ENCODE data around the gene SULT2B1. TPM values are rescaled to one million over a fixed set of nuclear protein-coding genes. Genes with fewer than 3 reads are reported as not detected.

Gene SULT2B1
- total and polyA plus RNA-seq, 2 experiments from 2014 or later: not detected

GRCh38 chr19:48648134-48648533 is 96.2 kb downstream of the SULT2B1 start:
- no peaks in the 10 kb centered on the region for H3K36me3 ChIP-seq (ENCODE audit: low read depth)
- in situ Hi-C loops (cut with MboI): no loop called here
- no peak for DNase-seq

More at GRCh38 chr19:48648134-48648533, 96.2 kb downstream of the SULT2B1 start:
- peaks cover 7% of the 10 kb centered on the region; the same call in 1 of the 2 replicates for H3F3A ChIP-seq (ENCODE audit: insufficient read depth)
- no peaks in the 10 kb centered on the region for H3K79me2 ChIP-seq (ENCODE audit: insufficient read depth)
- 0 out of 2 replicates have a peak, but pooled peaks cover 17% of the 10 kb centered on the region for H3K4me1 ChIP-seq (ENCODE audit: insufficient read depth)
- no peaks in the 10 kb centered on the region for H3K27me3 ChIP-seq (replicated peaks; ENCODE audit: insufficient read depth)
- no peak overlapping the region for H2AFZ ChIP-seq
- WGBS, 2 experiments (ENCODE audit: low coverage in 1 of 2, low lambda C conversion rate in 2 of 2, missing lambda C conversion rate in 2 of 2): 89 to 98% methylated on average over 2 of the region's 2 CpGs
- no peaks in the 10 kb centered on the region for H3K9me3 ChIP-seq (ENCODE audit: low read depth)
- no peak overlapping the region for H3K4me3 ChIP-seq
- no peak for TF ChIP-seq EZH2phosphoT487 (IDR thresholded peaks at IDR 0.05; ENCODE audit: insufficient read depth, low read depth)
- TF ChIP-seq EZH2 (IDR thresholded peaks at IDR 0.05; ENCODE audit: insufficient read depth, poor library complexity, severe bottlenecking): no peak
- H3K9me2 ChIP-seq (ENCODE audit: insufficient read depth): no peaks in the 10 kb centered on the region
- H3K27ac ChIP-seq: no peak overlapping the region
- no peaks in the 10 kb centered on the region for H4K20me1 ChIP-seq (ENCODE audit: insufficient read depth)
- no peak overlapping the region for H3K4me2 ChIP-seq (ENCODE audit: unreplicated experiment)
- no peak overlapping the region for H3K9ac ChIP-seq

Other genes starting within 250 kb of the SULT2B1 start
- gene EMP3, start 226.6 kb upstream of the SULT2B1 start, total RNA-seq (2014; rRNA removed; shearing (Covaris generic)): 165 and 196 TPM in 2 replicates
- 716 and 742 TPM in 2 replicates for gene EMP3, start 226.6 kb upstream of the SULT2B1 start, polyA plus RNA-seq (2016; fragmentation: Nextera tagmentation; extraction: Ambion mirVana)
- 7.6 and 27.1 TPM in 2 replicates for gene TMEM143, start 188.2 kb upstream of the SULT2B1 start, total RNA-seq (2014; rRNA removed; shearing (Covaris generic))
- gene TMEM143, start 188.2 kb upstream of the SULT2B1 start, polyA plus RNA-seq (2016; fragmentation: Nextera tagmentation; extraction: Ambion mirVana): 8.6 and 9.9 TPM in 2 replicates
- not detected in 2 replicates for gene SYNGR4, start 187.8 kb upstream of the SULT2B1 start, total RNA-seq (2014; rRNA removed; shearing (Covaris generic))
- gene SYNGR4, start 187.8 kb upstream of the SULT2B1 start, polyA plus RNA-seq (2016; fragmentation: Nextera tagmentation; extraction: Ambion mirVana): not detected in 2 replicates
- 126 and 170 TPM in 2 replicates for gene KDELR1, start 160.6 kb upstream of the SULT2B1 start, total RNA-seq (2014; rRNA removed; shearing (Covaris generic))
- 231 and 242 TPM in 2 replicates for gene KDELR1, start 160.6 kb upstream of the SULT2B1 start, polyA plus RNA-seq (2016; fragmentation: Nextera tagmentation; extraction: Ambion mirVana)
- gene GRIN2D, start 158.5 kb upstream of the SULT2B1 start, total RNA-seq (2014; rRNA removed; shearing (Covaris generic)): 0.54 and 0.76 TPM in 2 replicates
- gene GRIN2D, start 158.5 kb upstream of the SULT2B1 start, polyA plus RNA-seq (2016; fragmentation: Nextera tagmentation; extraction: Ambion mirVana): 0.10 and 0.22 TPM in 2 replicates
- gene GRWD1, start 106.2 kb upstream of the SULT2B1 start, total RNA-seq (2014; rRNA removed; shearing (Covaris generic)): 36.6 and 38.7 TPM in 2 replicates
- 34.1 and 41.5 TPM in 2 replicates for gene GRWD1, start 106.2 kb upstream of the SULT2B1 start, polyA plus RNA-seq (2016; fragmentation: Nextera tagmentation; extraction: Ambion mirVana)
- 0.97 and 1.1 TPM in 2 replicates for gene KCNJ14, start 96.6 kb upstream of the SULT2B1 start, total RNA-seq (2014; rRNA removed; shearing (Covaris generic))
- gene KCNJ14, start 96.6 kb upstream of the SULT2B1 start, polyA plus RNA-seq (2016; fragmentation: Nextera tagmentation; extraction: Ambion mirVana): 0.47 and 0.48 TPM in 2 replicates
- 80.7 and 86.0 TPM in 2 replicates for gene CYTH2, start 82.8 kb upstream of the SULT2B1 start, total RNA-seq (2014; rRNA removed; shearing (Covaris generic))
- gene CYTH2, start 82.8 kb upstream of the SULT2B1 start, polyA plus RNA-seq (2016; fragmentation: Nextera tagmentation; extraction: Ambion mirVana): 40.9 and 41.6 TPM in 2 replicates
- gene LMTK3, start 40.3 kb upstream of the SULT2B1 start, total RNA-seq (2014; rRNA removed; shearing (Covaris generic)): 0.22 TPM in 1 of 2 replicates, not detected in the other
- not detected in 2 replicates for gene LMTK3, start 40.3 kb upstream of the SULT2B1 start, polyA plus RNA-seq (2016; fragmentation: Nextera tagmentation; extraction: Ambion mirVana)
- gene SPACA4, start 54.6 kb downstream of the SULT2B1 start, total RNA-seq (2014; rRNA removed; shearing (Covaris generic)): not detected in 2 replicates
- gene SPACA4, start 54.6 kb downstream of the SULT2B1 start, polyA plus RNA-seq (2016; fragmentation: Nextera tagmentation; extraction: Ambion mirVana): not detected in 2 replicates
- gene FAM83E, start 62.9 kb downstream of the SULT2B1 start, total RNA-seq (2014; rRNA removed; shearing (Covaris generic)): not detected in 2 replicates
- gene FAM83E, start 62.9 kb downstream of the SULT2B1 start, polyA plus RNA-seq (2016; fragmentation: Nextera tagmentation; extraction: Ambion mirVana): not detected in 2 replicates
- 1,266 and 1,345 TPM in 2 replicates for gene RPL18, start 67.0 kb downstream of the SULT2B1 start, total RNA-seq (2014; rRNA removed; shearing (Covaris generic))
- 659 and 663 TPM in 2 replicates for gene RPL18, start 67.0 kb downstream of the SULT2B1 start, polyA plus RNA-seq (2016; fragmentation: Nextera tagmentation; extraction: Ambion mirVana)
- 5.2 and 7.2 TPM in 2 replicates for gene SPHK2, start 67.3 kb downstream of the SULT2B1 start, total RNA-seq (2014; rRNA removed; shearing (Covaris generic))
- 9.9 and 11.4 TPM in 2 replicates for gene SPHK2, start 67.3 kb downstream of the SULT2B1 start, polyA plus RNA-seq (2016; fragmentation: Nextera tagmentation; extraction: Ambion mirVana)
- gene DBP, start 85.2 kb downstream of the SULT2B1 start, total RNA-seq (2014; rRNA removed; shearing (Covaris generic)): 5.9 and 6.7 TPM in 2 replicates
- gene DBP, start 85.2 kb downstream of the SULT2B1 start, polyA plus RNA-seq (2016; fragmentation: Nextera tagmentation; extraction: Ambion mirVana): 3.3 and 3.7 TPM in 2 replicates
- 1.1 and 1.6 TPM in 2 replicates for gene CA11, start 94.0 kb downstream of the SULT2B1 start, total RNA-seq (2014; rRNA removed; shearing (Covaris generic))
- 2.7 and 3.5 TPM in 2 replicates for gene CA11, start 94.0 kb downstream of the SULT2B1 start, polyA plus RNA-seq (2016; fragmentation: Nextera tagmentation; extraction: Ambion mirVana)
- gene NTN5, start 120.8 kb downstream of the SULT2B1 start, total RNA-seq (2014; rRNA removed; shearing (Covaris generic)): 0.32 TPM in 1 of 2 replicates, not detected in the other
- gene NTN5, start 120.8 kb downstream of the SULT2B1 start, polyA plus RNA-seq (2016; fragmentation: Nextera tagmentation; extraction: Ambion mirVana): not detected in 2 replicates
- not detected in 2 replicates for gene FUT2, start 143.8 kb downstream of the SULT2B1 start, total RNA-seq (2014; rRNA removed; shearing (Covaris generic))
- 0.24 and 0.25 TPM in 2 replicates for gene FUT2, start 143.8 kb downstream of the SULT2B1 start, polyA plus RNA-seq (2016; fragmentation: Nextera tagmentation; extraction: Ambion mirVana)
- gene MAMSTR, start 167.6 kb downstream of the SULT2B1 start, total RNA-seq (2014; rRNA removed; shearing (Covaris generic)): 0.22 TPM in 1 of 2 replicates, not detected in the other
- 2.7 and 3.1 TPM in 2 replicates for gene MAMSTR, start 167.6 kb downstream of the SULT2B1 start, polyA plus RNA-seq (2016; fragmentation: Nextera tagmentation; extraction: Ambion mirVana)
- not detected in 2 replicates for gene RASIP1, start 188.4 kb downstream of the SULT2B1 start, total RNA-seq (2014; rRNA removed; shearing (Covaris generic))
- 0.09 and 0.44 TPM in 2 replicates for gene RASIP1, start 188.4 kb downstream of the SULT2B1 start, polyA plus RNA-seq (2016; fragmentation: Nextera tagmentation; extraction: Ambion mirVana)
- not detected in 2 replicates for gene IZUMO1, start 194.7 kb downstream of the SULT2B1 start, total RNA-seq (2014; rRNA removed; shearing (Covaris generic))
- not detected in 2 replicates for gene IZUMO1, start 194.7 kb downstream of the SULT2B1 start, polyA plus RNA-seq (2016; fragmentation: Nextera tagmentation; extraction: Ambion mirVana)
- not detected in 2 replicates for gene FUT1, start 200.5 kb downstream of the SULT2B1 start, total RNA-seq (2014; rRNA removed; shearing (Covaris generic))
- not detected in 2 replicates for gene FUT1, start 200.5 kb downstream of the SULT2B1 start, polyA plus RNA-seq (2016; fragmentation: Nextera tagmentation; extraction: Ambion mirVana)
- not detected in 2 replicates for gene FGF21, start 203.4 kb downstream of the SULT2B1 start, total RNA-seq (2014; rRNA removed; shearing (Covaris generic))
- gene FGF21, start 203.4 kb downstream of the SULT2B1 start, polyA plus RNA-seq (2016; fragmentation: Nextera tagmentation; extraction: Ambion mirVana): not detected in 2 replicates